ENCODE data around the gene PKNOX1. TPM values are rescaled to one million over a fixed set of nuclear protein-coding genes. Genes with fewer than 3 reads are reported as not detected.

The PKNOX1 gene
- total and polyA plus RNA-seq, 2 donors (not counting 1 experiment from before 2014, with no cell fraction given) = 12.2 to 43.8 TPM

DNA sequence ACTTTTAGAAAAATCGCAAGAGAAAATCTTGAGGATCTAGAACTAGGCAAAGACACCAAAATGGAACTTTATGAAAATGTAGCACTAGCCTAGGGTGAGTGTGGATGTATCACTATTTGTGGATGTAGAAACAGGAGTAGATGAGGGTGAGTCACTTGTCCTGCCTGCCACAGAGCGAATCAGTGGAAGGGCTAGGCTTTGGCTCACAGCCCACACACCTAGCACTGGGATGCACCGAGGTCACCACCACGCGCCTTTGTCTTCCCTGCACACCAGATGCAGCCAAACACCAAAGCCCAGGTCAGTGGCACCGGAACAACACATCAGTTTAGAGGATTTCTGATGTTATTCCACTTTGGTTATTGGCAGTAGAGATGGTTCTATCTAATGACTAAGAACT lies 38.2 kb downstream of the PKNOX1 start:
- H3K27me3 ChIP-seq (ENCODE audit: control insufficient read depth, insufficient read depth, low read length) = no peaks in the 10 kb centered on the region
- H3K27ac ChIP-seq (ENCODE audit: insufficient read depth, low read length) = no peak overlapping the region
- H2AFZ ChIP-seq (ENCODE audit: low read length) = no peak overlapping the region
- H3K9me3 ChIP-seq (ENCODE audit: control insufficient read depth, insufficient read depth, low read depth, low read length) = no peaks in the 10 kb centered on the region
- H3K79me2 ChIP-seq (ENCODE audit: control insufficient read depth, insufficient read depth, low read length) = no peaks in the 10 kb centered on the region
- H3K4me1 ChIP-seq (ENCODE audit: control insufficient read depth, extremely low read depth, insufficient read depth, low read length) = no peaks in the 10 kb centered on the region
- no peak overlapping the region for H3K9ac ChIP-seq (ENCODE audit: insufficient read depth, low read length)
- no peak overlapping the region for H3K4me2 ChIP-seq (ENCODE audit: extremely low read depth, insufficient read depth, low read length)
- H4K20me1 ChIP-seq (ENCODE audit: control insufficient read depth, extremely low read depth, insufficient read depth, low read length) = no peaks in the 10 kb centered on the region
- peaks cover 8% of the 10 kb centered on the region for H3K36me3 ChIP-seq (ENCODE audit: control insufficient read depth, insufficient read depth, low read length)
- TF ChIP-seq EZH2 (IDR thresholded peaks at IDR 0.05; ENCODE audit: low read length, missing control alignments) = no peak
- TF ChIP-seq, protein P1, sequence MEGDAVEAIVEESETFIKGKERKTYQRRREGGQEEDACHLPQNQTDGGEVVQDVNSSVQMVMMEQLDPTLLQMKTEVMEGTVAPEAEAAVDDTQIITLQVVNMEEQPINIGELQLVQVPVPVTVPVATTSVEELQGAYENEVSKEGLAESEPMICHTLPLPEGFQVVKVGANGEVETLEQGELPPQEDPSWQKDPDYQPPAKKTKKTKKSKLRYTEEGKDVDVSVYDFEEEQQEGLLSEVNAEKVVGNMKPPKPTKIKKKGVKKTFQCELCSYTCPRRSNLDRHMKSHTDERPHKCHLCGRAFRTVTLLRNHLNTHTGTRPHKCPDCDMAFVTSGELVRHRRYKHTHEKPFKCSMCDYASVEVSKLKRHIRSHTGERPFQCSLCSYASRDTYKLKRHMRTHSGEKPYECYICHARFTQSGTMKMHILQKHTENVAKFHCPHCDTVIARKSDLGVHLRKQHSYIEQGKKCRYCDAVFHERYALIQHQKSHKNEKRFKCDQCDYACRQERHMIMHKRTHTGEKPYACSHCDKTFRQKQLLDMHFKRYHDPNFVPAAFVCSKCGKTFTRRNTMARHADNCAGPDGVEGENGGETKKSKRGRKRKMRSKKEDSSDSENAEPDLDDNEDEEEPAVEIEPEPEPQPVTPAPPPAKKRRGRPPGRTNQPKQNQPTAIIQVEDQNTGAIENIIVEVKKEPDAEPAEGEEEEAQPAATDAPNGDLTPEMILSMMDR (conservative IDR thresholded peaks at IDR 0.05 in 1 of 2, IDR thresholded peaks at IDR 0.05 in 1 of 2; ENCODE audit: low read depth in 1 of 2, low read length in 2 of 2) = no peak
- DNase-seq (ENCODE audit: low read depth in 2 of 2) = no peak
- no peak overlapping the region for H3K4me3 ChIP-seq (replicated peaks in 1 of 4; ENCODE audit: control extremely low read depth in 1 of 4, insufficient read depth in 1 of 4, low read depth in 3 of 4, low read length in 4 of 4)

DNA sequence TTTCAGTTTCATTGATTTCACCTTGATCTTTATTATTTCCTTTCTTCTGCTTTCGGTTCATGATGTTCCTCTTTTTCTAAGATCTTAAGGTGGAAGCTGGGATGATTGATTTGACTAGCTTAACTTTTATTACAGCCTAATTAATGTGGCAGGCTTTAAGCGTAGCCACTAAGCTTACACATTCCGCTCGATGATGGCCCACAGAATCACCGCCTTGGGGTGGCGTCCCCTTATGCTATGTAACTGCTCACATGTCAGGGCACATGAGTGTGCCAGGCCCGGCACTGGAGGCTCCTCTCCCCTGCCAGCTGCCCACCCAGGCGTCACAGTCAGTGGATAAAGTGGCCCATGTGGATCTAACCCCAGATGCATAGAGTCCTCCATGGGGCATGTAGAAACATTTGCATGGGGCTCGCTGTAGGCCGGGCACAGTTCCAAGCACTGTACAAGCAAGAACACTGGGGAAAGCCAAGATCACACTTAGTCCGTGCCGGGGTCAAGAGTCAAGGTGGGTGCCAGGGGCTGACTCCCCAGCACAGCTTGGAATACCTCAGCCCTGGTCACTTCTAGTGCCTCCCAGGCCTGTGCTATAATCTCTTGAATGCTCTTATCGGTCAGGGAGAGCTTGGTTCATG lies 41.7 kb downstream of the PKNOX1 start:
- Histone ChIP-seq H4K20me1 (ENCODE audit: control insufficient read depth, extremely low read depth, insufficient read depth, low read length) (no peaks in the 10 kb centered on the region), H3K4me3 (replicated peaks in 1 of 4; ENCODE audit: control extremely low read depth in 1 of 4, insufficient read depth in 1 of 4, low read depth in 3 of 4, low read length in 4 of 4) (no peak overlapping the region), H2AFZ (ENCODE audit: low read length) (no peak overlapping the region), H3K27ac (ENCODE audit: insufficient read depth, low read length) (no peak overlapping the region), H3K36me3 (ENCODE audit: control insufficient read depth, insufficient read depth, low read length) (peaks cover 5% of the 10 kb centered on the region), H3K79me2 (ENCODE audit: control insufficient read depth, insufficient read depth, low read length) (no peaks in the 10 kb centered on the region), H3K4me1 (ENCODE audit: control insufficient read depth, extremely low read depth, insufficient read depth, low read length) (no peaks in the 10 kb centered on the region), H3K27me3 (ENCODE audit: control insufficient read depth, insufficient read depth, low read length) (no peaks in the 10 kb centered on the region), H3K4me2 (ENCODE audit: extremely low read depth, insufficient read depth, low read length) (no peak overlapping the region), H3K9ac (ENCODE audit: insufficient read depth, low read length) (no peak overlapping the region), H3K9me3 (ENCODE audit: control insufficient read depth, insufficient read depth, low read depth, low read length) (no peaks in the 10 kb centered on the region)
- TF ChIP-seq, protein P1 (conservative IDR thresholded peaks at IDR 0.05 in 1 of 2, IDR thresholded peaks at IDR 0.05 in 1 of 2; ENCODE audit: low read depth in 1 of 2, low read length in 2 of 2) = no peak
- no peak for TF ChIP-seq EZH2 (IDR thresholded peaks at IDR 0.05; ENCODE audit: low read length, missing control alignments)
- DNase-seq (ENCODE audit: low read depth in 2 of 2) = no peak

DNA sequence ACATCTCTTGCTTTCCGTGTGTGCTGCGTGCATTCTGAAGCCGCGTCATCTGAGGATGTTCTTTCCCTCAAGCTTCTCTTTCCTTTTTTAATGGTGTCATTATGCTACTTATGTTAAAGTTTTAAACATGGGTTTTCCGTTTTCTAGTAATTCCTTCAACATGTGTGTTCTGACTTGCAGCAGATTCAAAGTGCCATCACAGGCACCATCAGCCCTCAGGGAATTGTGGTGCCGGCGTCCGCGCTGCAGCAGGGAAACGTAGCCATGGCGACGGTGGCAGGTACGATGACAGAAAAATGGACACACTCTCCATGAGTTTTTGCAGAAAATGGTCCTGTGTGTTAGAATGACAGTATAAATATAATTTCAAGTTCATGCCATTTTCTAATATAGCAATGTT lies 42.4 kb downstream of the PKNOX1 start:
- no peak overlapping the region for H2AFZ ChIP-seq (ENCODE audit: low read length)
- peaks cover 8% of the 10 kb centered on the region for H3K36me3 ChIP-seq (ENCODE audit: control insufficient read depth, insufficient read depth, low read length)
- H3K27me3 ChIP-seq (ENCODE audit: control insufficient read depth, insufficient read depth, low read length) = no peaks in the 10 kb centered on the region
- TF ChIP-seq EZH2 (IDR thresholded peaks at IDR 0.05; ENCODE audit: low read length, missing control alignments) = no peak
- TF ChIP-seq, protein P1 (conservative IDR thresholded peaks at IDR 0.05 in 1 of 2, IDR thresholded peaks at IDR 0.05 in 1 of 2; ENCODE audit: low read depth in 1 of 2, low read length in 2 of 2) = no peak
- no peak overlapping the region for H3K9ac ChIP-seq (ENCODE audit: insufficient read depth, low read length)
- no peaks in the 10 kb centered on the region for H3K4me1 ChIP-seq (ENCODE audit: control insufficient read depth, extremely low read depth, insufficient read depth, low read length)
- no peaks in the 10 kb centered on the region for H3K9me3 ChIP-seq (ENCODE audit: control insufficient read depth, insufficient read depth, low read depth, low read length)
- no peak for DNase-seq (ENCODE audit: low read depth in 2 of 2)
- H4K20me1 ChIP-seq (ENCODE audit: control insufficient read depth, extremely low read depth, insufficient read depth, low read length) = no peaks in the 10 kb centered on the region
- no peak overlapping the region for H3K4me3 ChIP-seq (replicated peaks in 1 of 4; ENCODE audit: control extremely low read depth in 1 of 4, insufficient read depth in 1 of 4, low read depth in 3 of 4, low read length in 4 of 4)
- H3K79me2 ChIP-seq (ENCODE audit: control insufficient read depth, insufficient read depth, low read length) = no peaks in the 10 kb centered on the region
- H3K27ac ChIP-seq (ENCODE audit: insufficient read depth, low read length) = no peak overlapping the region
- no peak overlapping the region for H3K4me2 ChIP-seq (ENCODE audit: extremely low read depth, insufficient read depth, low read length)
